Endodermal cell (in vitro differentiated cells): ENCODE results near the gene PNMA6E. TPM values are rescaled to one million over a fixed set of nuclear protein-coding genes. Genes with fewer than 3 reads are reported as not detected.

Experiments used
- DNase-seq: peaks from one replicate; pipeline ENCODE4 v3.0.0-alpha.2; 2017
- H3K27ac ChIP-seq: 2 replicates; pipeline ENCODE4 v1.5.1; 2013; ENCODE audit warnings: mild to moderate bottlenecking, low read depth, low read length, moderate library complexity
- H3K27me3 ChIP-seq: 2 replicates; pipeline ENCODE4 v1.6.1; 2013; ENCODE audit warnings: mild to moderate bottlenecking, low read length, moderate library complexity; ENCODE audit not compliant: insufficient read depth, control insufficient read depth, poor library complexity, severe bottlenecking
- H3K36me3 ChIP-seq: 2 replicates; pipeline ENCODE4 v1.7.0; 2013; ENCODE audit warnings: mild to moderate bottlenecking, low read length, moderate library complexity; ENCODE audit not compliant: control insufficient read depth, insufficient read depth
- H3K4me1 ChIP-seq: one replicate; pipeline ENCODE4 v1.7.0; 2013; ENCODE audit warnings: low read length; ENCODE audit not compliant: control insufficient read depth, insufficient read depth
- H3K4me3 ChIP-seq: 2 replicates; pipeline ENCODE4 v1.5.1; 2013; ENCODE audit warnings: mild to moderate bottlenecking, low read length, moderate library complexity
- H3K9ac ChIP-seq: 2 replicates; pipeline ENCODE4 v1.6.1; 2013; ENCODE audit warnings: mild to moderate bottlenecking, low read length, moderate library complexity; ENCODE audit not compliant: poor library complexity, severe bottlenecking; ENCODE audit errors: extremely low read depth
- H3K9me3 ChIP-seq: 2 replicates; pipeline ENCODE4 v1.6.1; 2013; ENCODE audit warnings: mild to moderate bottlenecking, low read length, moderate library complexity; ENCODE audit not compliant: control insufficient read depth
- H3K27ac Mint-ChIP-seq: 2 replicates; pipeline ENCODE4 v1.8.0; 2020; ENCODE audit warnings: mixed read lengths
- H3K27me3 Mint-ChIP-seq: 2 replicates; pipeline ENCODE4 v1.8.0; 2021; ENCODE audit warnings: mild to moderate bottlenecking, mixed read lengths; ENCODE audit not compliant: insufficient read depth
- H3K36me3 Mint-ChIP-seq: 2 replicates; pipeline ENCODE4 v1.8.0; 2020; ENCODE audit warnings: low read depth, mixed read lengths
- H3K4me1 Mint-ChIP-seq: 2 replicates; pipeline ENCODE4 v1.8.0; 2020; ENCODE audit warnings: mixed read lengths
- H3K4me3 Mint-ChIP-seq: 2 replicates; pipeline ENCODE4 v1.8.0; 2020; ENCODE audit warnings: mild to moderate bottlenecking, moderate library complexity, mixed read lengths
- H3K9me3 Mint-ChIP-seq: 2 replicates; pipeline ENCODE4 v1.8.0; 2020; ENCODE audit warnings: mild to moderate bottlenecking, mixed read lengths
- CTCF ChIP-seq: fragments of 200-600 bp; sonication (generic); conservative IDR thresholded peaks from 2 replicates; pipeline ENCODE4 v1.5.0; 2021; ENCODE audit warnings: antibody characterized with exemption, mild to moderate bottlenecking
- WGBS, 2 experiments: methylation state at CpG; one replicate each; pipeline versions ENCODE4 v1.1.5 to v1.1.7; 2013; ENCODE audit warnings: missing lambda C conversion rate in 2 of 2, mixed read lengths in 1 of 2; ENCODE audit not compliant: insufficient coverage in 1 of 2, insufficient read length in 1 of 2; 5-methylcytosine and 5-hydroxymethylcytosine counted together
- total RNA-seq, 2 donors: library from RNA; stranded (reverse); fragmentation: NEBNext Ultra II Directional in 1 of 2; extraction: Animal tissue kit (Norgen Biotek cat#: 25700) in 1 of 2; gene quantifications; 2 replicates in 1 of 2; 3 replicates in 1 of 2; pipeline ENCODE4 v1.2.1, GENCODE V29; 2021

PNMA6E gene
- total RNA-seq, 2 donors from 2014 or later, result not detected

- Mint-ChIP-seq H3K4me3 (no peak overlapping the region), H3K9me3 (peaks cover 81% of the 10 kb centered on the region), H3K27me3 (no peaks in the 10 kb centered on the region), H3K4me1 (peaks cover 6% of the 10 kb centered on the region), H3K27ac (no peak overlapping the region), H3K36me3 (peaks cover 32% of the 10 kb centered on the region)
- DNase-seq, result no peak
- H3K9me3 ChIP-seq, result no peaks in the 10 kb centered on the region
- no peak overlapping the region for H3K4me3 ChIP-seq
- no peak overlapping the region for H3K9ac ChIP-seq
- H3K4me1 ChIP-seq, result no peaks in the 10 kb centered on the region
- WGBS, 2 experiments, result 93% methylated on average over 5 of the region's 5 CpGs; no CpG with 5 or more reads in 1 of the 2 experiments
- no peak overlapping the region for H3K27ac ChIP-seq
- no peak for TF ChIP-seq CTCF
- peaks cover 20% of the 10 kb centered on the region for H3K36me3 ChIP-seq
- H3K27me3 ChIP-seq, result no peaks in the 10 kb centered on the region
Measured at GRCh38 chrX:153349952-153350351, 51.2 kb downstream of the PNMA6E start.

- Mint-ChIP-seq H3K36me3 (peaks cover 43% of the 10 kb centered on the region), H3K27me3 (no peaks in the 10 kb centered on the region), H3K4me1 (peaks cover 6% of the 10 kb centered on the region), H3K27ac (no peak overlapping the region), H3K9me3 (peaks cover 80% of the 10 kb centered on the region), H3K4me3 (no peak overlapping the region)
- no peak for TF ChIP-seq CTCF
- Histone ChIP-seq H3K36me3 (peaks cover 25% of the 10 kb centered on the region), H3K4me1 (no peaks in the 10 kb centered on the region), H3K27me3 (no peaks in the 10 kb centered on the region), H3K4me3 (no peak overlapping the region), H3K9me3 (no peaks in the 10 kb centered on the region), H3K27ac (no peak overlapping the region), H3K9ac (no peak overlapping the region)
- no peak for DNase-seq
- WGBS, 2 experiments, result 92 to 96% methylated on average over 2 to 8 of the region's 8 CpGs
Measured at GRCh38 chrX:153348421-153348820, 52.7 kb downstream of the PNMA6E start.

- Mint-ChIP-seq H3K9me3 (peaks cover 81% of the 10 kb centered on the region), H3K27ac (no peak overlapping the region), H3K36me3 (peaks cover 47% of the 10 kb centered on the region), H3K4me1 (peaks cover 5% of the 10 kb centered on the region), H3K27me3 (no peaks in the 10 kb centered on the region), H3K4me3 (no peak overlapping the region)
- Histone ChIP-seq H3K27me3 (no peaks in the 10 kb centered on the region), H3K9ac (no peak overlapping the region), H3K4me1 (no peaks in the 10 kb centered on the region), H3K36me3 (peaks cover 25% of the 10 kb centered on the region), H3K9me3 (no peaks in the 10 kb centered on the region), H3K4me3 (no peak overlapping the region), H3K27ac (no peak overlapping the region)
- no peak for TF ChIP-seq CTCF
- DNase-seq, result no peak
- 94 to 95% methylated on average over 10 to 38 of the region's 38 CpGs for WGBS, 2 experiments
Measured at GRCh38 chrX:153347530-153347929, 53.6 kb downstream of the PNMA6E start.

Other genes starting within 250 kb of the PNMA6E start
- not detected for gene MAGEA1, start 222.1 kb downstream of the PNMA6E start, total RNA-seq
- not detected for gene PNMA6F, start 79.6 kb downstream of the PNMA6E start, total RNA-seq
- gene ZNF275, start 67.2 kb downstream of the PNMA6E start, total RNA-seq, result 10 to 100 TPM; 11.0 to 12.6 TPM
- gene ZFP92, start 10.1 kb upstream of the PNMA6E start, total RNA-seq, result under 1 TPM; 0.29 to 0.31 TPM
- gene TREX2, start 44.7 kb upstream of the PNMA6E start, total RNA-seq, result under 1 TPM; 0.35 to 0.70 TPM
- gene HAUS7, start 69.2 kb upstream of the PNMA6E start, total RNA-seq, result 10 to 100 TPM; 28.7 to 30.9 TPM
- gene BGN, start 93.6 kb upstream of the PNMA6E start, total RNA-seq, result 1 to 10 TPM; 1.2 to 1.6 TPM
- not detected for gene ATP2B3, start 116.3 kb upstream of the PNMA6E start, total RNA-seq
- gene CCNQ, start 197.8 kb upstream of the PNMA6E start, total RNA-seq, result 10 to 100 TPM; 17.1 to 20.8 TPM
- under 1 TPM; 0.18 to 0.31 TPM for gene DUSP9, start 245.9 kb upstream of the PNMA6E start, total RNA-seq